Adipocyte (in vitro differentiated cells): Measurements from ENCODE around the gene MACC1.

Source experiments
- DNase-seq: peaks from one replicate; pipeline ENCODE4 v3.0.0-alpha.2; 2015; ENCODE audit warnings: low read depth
- H3K27me3 ChIP-seq: replicated peaks from 2 replicates; pipeline ENCODE4 v1.7.0; 2013; ENCODE audit warnings: mild to moderate bottlenecking, low read length, moderate library complexity; ENCODE audit not compliant: control insufficient read depth, insufficient read depth
- H3K36me3 ChIP-seq: 2 replicates; pipeline ENCODE4 v1.7.0; 2013; ENCODE audit warnings: low read length, mild to moderate bottlenecking, moderate library complexity; ENCODE audit not compliant: control insufficient read depth, insufficient read depth, severe bottlenecking
- H3K4me1 ChIP-seq: 2 replicates; pipeline ENCODE4 v1.7.0; 2013; ENCODE audit warnings: mild to moderate bottlenecking, low read length, moderate library complexity; ENCODE audit not compliant: control insufficient read depth, insufficient read depth
- H3K4me3 ChIP-seq: 2 replicates; pipeline ENCODE4 v1.7.0; 2013; ENCODE audit warnings: mild to moderate bottlenecking, low read length, moderate library complexity
- H3K9ac ChIP-seq: 2 replicates; pipeline ENCODE4 v1.7.0; 2013; ENCODE audit warnings: mild to moderate bottlenecking, low read length, moderate library complexity
- H3K9me3 ChIP-seq: 2 replicates; pipeline ENCODE4 v1.7.0; 2013; ENCODE audit warnings: mild to moderate bottlenecking, low read length, moderate library complexity; ENCODE audit not compliant: control insufficient read depth

Gene MACC1

GRCh38 chr7:20229081-20229480, 11.9 kb upstream of the MACC1 start:
- no peaks in the 10 kb centered on the region for H3K36me3 ChIP-seq
- no peaks in the 10 kb centered on the region for H3K9me3 ChIP-seq
- H3K27me3 ChIP-seq: no peaks in the 10 kb centered on the region
- H3K4me3 ChIP-seq: no peak overlapping the region
- no peak overlapping the region for H3K9ac ChIP-seq
- DNase-seq: no peak
- peaks cover 8% of the 10 kb centered on the region for H3K4me1 ChIP-seq

DNA sequence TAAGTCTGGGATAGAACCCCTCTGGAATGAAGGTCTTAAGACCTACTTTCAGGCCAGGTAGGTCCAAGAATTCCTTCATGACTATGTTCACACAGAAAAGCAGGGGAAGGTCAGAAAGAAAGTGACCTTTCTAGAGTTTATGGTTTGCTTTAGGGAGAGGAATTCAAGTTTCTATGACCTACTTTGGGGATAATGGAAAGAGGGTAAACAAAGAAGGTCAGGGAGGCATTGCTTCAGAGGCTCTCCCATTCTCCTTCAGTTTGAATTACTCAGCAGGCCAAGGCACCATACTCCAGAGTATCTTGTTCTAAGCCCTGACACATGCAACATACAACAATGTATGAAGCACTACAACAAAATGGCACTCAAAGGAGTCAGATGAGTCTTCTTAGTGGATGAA, 11.5 kb upstream of the MACC1 start:
- Histone ChIP-seq H3K36me3 (no peaks in the 10 kb centered on the region), H3K9ac (no peak overlapping the region), H3K4me1 (peaks cover 8% of the 10 kb centered on the region), H3K27me3 (no peaks in the 10 kb centered on the region), H3K4me3 (no peak overlapping the region), H3K9me3 (no peaks in the 10 kb centered on the region)
- DNase-seq: no peak

DNA sequence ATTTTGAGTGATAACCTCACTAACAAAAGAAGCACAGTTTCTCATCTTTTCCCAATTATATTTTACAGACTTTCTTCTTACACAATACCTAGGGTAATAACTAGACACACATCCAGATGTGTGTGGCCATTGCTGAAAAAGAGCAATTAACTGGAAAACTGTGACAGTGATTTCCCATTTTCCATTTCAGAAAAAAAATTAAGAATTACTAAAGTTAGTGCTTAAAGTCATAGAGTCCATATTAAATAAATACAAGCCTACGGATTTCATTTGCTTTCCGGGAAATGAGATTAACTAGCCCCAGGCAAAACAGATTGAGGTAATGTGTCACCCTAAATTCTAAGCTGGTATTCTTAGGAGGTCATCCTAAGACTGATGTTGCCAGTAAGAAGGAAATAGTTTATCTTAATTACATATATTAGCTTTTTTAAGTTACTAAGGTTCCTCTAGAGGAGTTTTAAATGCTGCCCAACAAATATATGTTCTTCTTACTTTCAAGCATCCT, 10.2 kb upstream of the MACC1 start:
- H3K9me3 ChIP-seq: no peaks in the 10 kb centered on the region
- H3K9ac ChIP-seq: no peak overlapping the region
- H3K4me1 ChIP-seq: peaks cover 8% of the 10 kb centered on the region
- no peaks in the 10 kb centered on the region for H3K36me3 ChIP-seq
- peak; percentile 22 for DNase-seq
- H3K27me3 ChIP-seq: no peaks in the 10 kb centered on the region
- H3K4me3 ChIP-seq: no peak overlapping the region

- H3K4me1 ChIP-seq: peaks cover 12% of the 10 kb centered on the region
- H3K36me3 ChIP-seq: no peaks in the 10 kb centered on the region
- no peak for DNase-seq
- H3K9me3 ChIP-seq: no peaks in the 10 kb centered on the region
- no peak overlapping the region for H3K9ac ChIP-seq
- no peak overlapping the region for H3K4me3 ChIP-seq
- H3K27me3 ChIP-seq: no peaks in the 10 kb centered on the region
Observed at GRCh38 chr7:20226860-20227259, 9.7 kb upstream of the MACC1 start.

GRCh38 chr7:20225384-20225783, 8.2 kb upstream of the MACC1 start:
- Histone ChIP-seq H3K4me3 (no peak overlapping the region), H3K4me1 (peaks cover 22% of the 10 kb centered on the region), H3K27me3 (no peaks in the 10 kb centered on the region), H3K9ac (no peak overlapping the region), H3K9me3 (no peaks in the 10 kb centered on the region), H3K36me3 (no peaks in the 10 kb centered on the region)
- no peak for DNase-seq

DNA sequence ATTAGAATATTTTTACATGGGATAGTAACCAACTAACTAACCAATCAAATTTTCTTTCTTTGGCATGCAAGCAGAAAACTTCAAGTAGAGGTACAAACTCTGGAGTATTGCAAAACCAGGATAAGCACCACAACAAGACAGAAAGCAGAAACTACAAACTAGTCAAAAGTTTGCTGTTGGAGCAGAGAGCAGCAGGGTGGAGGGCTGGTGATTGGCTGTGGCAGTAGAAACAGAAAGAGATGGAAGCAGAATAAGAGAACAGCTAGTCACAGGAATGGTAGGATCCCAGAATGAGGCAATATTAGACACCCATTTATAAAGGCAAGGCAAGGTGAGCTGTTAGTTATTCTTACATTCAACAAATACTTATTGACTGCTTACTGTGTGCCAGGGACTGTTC, 6.8 kb upstream of the MACC1 start:
- DNase-seq: no peak
- Histone ChIP-seq H3K36me3 (no peaks in the 10 kb centered on the region), H3K9ac (no peak overlapping the region), H3K4me3 (no peak overlapping the region), H3K9me3 (no peaks in the 10 kb centered on the region), H3K4me1 (peaks cover 30% of the 10 kb centered on the region), H3K27me3 (no peaks in the 10 kb centered on the region)

DNA sequence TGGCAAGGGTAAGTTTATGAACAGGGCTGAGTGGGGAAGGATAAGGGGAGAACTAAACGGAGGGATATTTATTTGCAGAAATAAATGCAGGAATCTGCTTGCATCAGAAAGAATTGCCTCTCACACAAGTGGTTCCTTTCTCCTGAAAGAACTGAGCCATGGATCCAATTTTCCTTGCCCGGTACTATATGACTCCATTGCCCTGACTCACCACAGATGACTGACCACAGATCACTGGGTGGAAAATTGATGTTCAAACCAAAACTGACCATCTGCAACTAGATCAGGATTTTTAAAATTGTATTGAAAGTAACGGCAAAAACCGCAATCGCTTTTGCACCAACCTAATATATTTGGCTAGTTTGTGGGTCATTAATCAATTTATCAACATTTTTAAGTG, 6.2 kb upstream of the MACC1 start:
- no peak for DNase-seq
- H3K9ac ChIP-seq: no peak overlapping the region
- H3K27me3 ChIP-seq: no peaks in the 10 kb centered on the region
- no peaks in the 10 kb centered on the region for H3K36me3 ChIP-seq
- H3K9me3 ChIP-seq: no peaks in the 10 kb centered on the region
- H3K4me1 ChIP-seq: peaks cover 32% of the 10 kb centered on the region
- H3K4me3 ChIP-seq: no peak overlapping the region

DNA sequence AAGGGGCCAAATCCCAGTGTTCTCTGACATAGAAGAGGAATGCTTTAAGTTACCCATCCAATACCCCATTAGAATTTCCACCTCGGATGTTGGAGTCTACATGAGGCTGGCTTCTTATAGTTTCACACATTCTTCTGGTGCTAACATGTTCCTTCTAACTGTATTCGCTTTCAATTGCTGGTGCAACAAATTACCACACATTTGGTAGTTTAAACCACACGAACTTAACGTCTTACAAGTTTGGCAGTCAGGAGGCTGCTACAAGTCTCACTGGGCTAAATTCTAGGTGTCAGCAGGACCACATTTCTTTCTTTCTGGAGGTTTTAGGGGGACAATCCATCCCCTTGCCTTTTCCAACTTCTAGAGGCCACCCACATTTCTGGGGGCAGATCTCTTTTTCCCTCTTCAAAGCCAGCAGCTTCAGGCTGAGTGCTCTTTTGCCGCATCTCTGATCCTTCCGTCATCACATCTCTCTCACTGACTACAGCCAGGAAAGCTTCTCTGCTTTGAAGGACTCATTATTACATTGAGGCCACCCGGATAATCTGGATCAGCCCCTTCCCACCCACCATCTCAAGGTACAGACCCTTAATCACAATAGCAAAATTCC, 5.1 kb upstream of the MACC1 start:
- H3K9me3 ChIP-seq: no peaks in the 10 kb centered on the region
- peaks cover 32% of the 10 kb centered on the region for H3K4me1 ChIP-seq
- no peak for DNase-seq
- H3K4me3 ChIP-seq: no peak overlapping the region
- H3K9ac ChIP-seq: no peak overlapping the region
- H3K36me3 ChIP-seq: no peaks in the 10 kb centered on the region
- H3K27me3 ChIP-seq: no peaks in the 10 kb centered on the region

- Histone ChIP-seq H3K9me3 (no peaks in the 10 kb centered on the region), H3K4me1 (peaks cover 32% of the 10 kb centered on the region), H3K4me3 (no peak overlapping the region), H3K27me3 (no peaks in the 10 kb centered on the region), H3K36me3 (no peaks in the 10 kb centered on the region), H3K9ac (peak overlapping the region; percentile 59)
- peak; percentile 76 for DNase-seq
Observed at GRCh38 chr7:20220921-20221547, 3.9 kb upstream of the MACC1 start.

DNA sequence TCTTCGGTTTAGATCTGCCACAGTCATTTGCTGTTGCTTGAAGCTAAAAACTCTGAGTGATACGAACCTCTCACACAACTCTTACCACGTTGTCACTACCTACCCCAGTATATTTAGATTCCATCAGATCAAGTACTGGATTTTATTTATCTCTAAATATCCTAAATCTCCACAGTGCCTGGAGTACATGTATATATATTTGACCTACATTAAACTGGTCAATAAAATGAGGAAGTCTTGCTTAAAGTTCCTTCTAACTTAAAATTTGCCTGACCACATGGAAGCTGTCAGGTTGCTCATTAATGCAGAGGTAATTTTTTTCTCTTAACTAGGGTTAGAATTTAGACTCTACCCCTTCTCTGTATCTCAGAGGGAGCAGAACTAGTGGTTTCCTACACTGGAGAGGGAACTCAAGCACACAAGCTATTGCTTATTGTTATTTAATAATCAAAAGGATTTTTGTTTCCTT, 3.1 kb upstream of the MACC1 start:
- no peaks in the 10 kb centered on the region for H3K9me3 ChIP-seq
- no peak overlapping the region for H3K4me3 ChIP-seq
- no peaks in the 10 kb centered on the region for H3K27me3 ChIP-seq
- H3K9ac ChIP-seq: peak overlapping the region; percentile 59
- H3K36me3 ChIP-seq: no peaks in the 10 kb centered on the region
- H3K4me1 ChIP-seq: peaks cover 32% of the 10 kb centered on the region
- DNase-seq: no peak

DNA sequence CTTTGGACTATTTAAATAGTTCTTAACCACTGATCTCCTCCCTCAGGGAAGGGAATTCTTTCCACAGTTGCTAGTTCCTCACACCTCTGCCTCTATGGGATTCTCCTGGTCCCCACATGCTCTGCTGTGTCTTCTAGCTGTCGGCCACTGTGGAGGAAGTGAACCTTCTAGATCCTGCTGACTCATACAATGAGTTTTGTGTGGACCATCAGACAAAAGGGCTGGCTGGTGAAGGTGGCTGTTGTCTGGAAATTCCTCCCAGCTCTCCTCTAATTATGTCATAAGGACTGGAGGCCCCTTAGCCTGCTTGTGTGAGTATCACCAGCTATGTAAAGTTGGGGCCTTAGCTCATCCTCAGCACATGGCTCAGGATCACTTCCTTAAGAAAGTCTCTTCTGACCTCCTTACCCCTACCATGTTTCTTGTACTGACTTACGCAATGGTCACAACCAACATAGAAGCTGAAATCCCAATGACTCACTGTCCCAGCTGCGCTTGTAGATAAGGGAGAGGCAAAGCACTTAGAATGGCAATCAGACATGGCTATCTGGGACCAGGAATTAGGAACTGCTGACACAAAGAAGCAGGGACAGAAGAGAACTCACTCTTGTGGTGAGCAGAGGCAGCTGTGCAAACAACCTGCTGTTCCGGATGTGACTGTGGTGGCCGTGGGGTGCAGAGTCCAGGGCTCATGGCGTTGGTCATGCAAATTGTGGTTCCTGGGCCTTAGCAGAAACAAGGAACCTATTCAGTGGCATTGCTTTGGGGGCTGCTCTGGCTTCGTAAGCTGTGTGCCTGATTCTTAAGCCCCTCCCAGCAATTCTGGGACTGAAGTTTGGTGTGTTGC, 2.5 kb upstream of the MACC1 start:
- Histone ChIP-seq H3K27me3 (no peaks in the 10 kb centered on the region), H3K4me1 (peaks cover 32% of the 10 kb centered on the region), H3K4me3 (no peak overlapping the region), H3K9me3 (no peaks in the 10 kb centered on the region), H3K36me3 (no peaks in the 10 kb centered on the region), H3K9ac (peak overlapping the region; percentile 59)
- peak; percentile 65 for DNase-seq
